Chondrocyte (in vitro differentiated cells): ENCODE results near the gene PEX7. TPM values are rescaled to one million over a fixed set of nuclear protein-coding genes. Genes with fewer than 3 reads are reported as not detected.
A peak's percentile ranks its signal among the peaks of the same experiment; 100 is the strongest.

ENCODE experiments used
- DNase-seq: peaks from one replicate; pipeline ENCODE4 v3.0.0; 2021; ENCODE audit warnings: mixed read lengths, low spot score
- H3K27ac Mint-ChIP-seq: one replicate; pipeline ENCODE4 v1.8.0; 2021; ENCODE audit warnings: mild to moderate bottlenecking, moderate library complexity, mixed read lengths; ENCODE audit not compliant: unreplicated experiment
- H3K27me3 Mint-ChIP-seq: 2 replicates; pipeline ENCODE4 v1.8.0; 2021; ENCODE audit warnings: low read depth, mixed read lengths
- H3K36me3 Mint-ChIP-seq: 2 replicates; pipeline ENCODE4 v1.8.0; 2021; ENCODE audit warnings: low read depth, mixed read lengths
- H3K4me1 Mint-ChIP-seq: 2 replicates; pipeline ENCODE4 v1.8.0; 2021; ENCODE audit warnings: low read depth, mild to moderate bottlenecking, mixed read lengths
- H3K4me3 Mint-ChIP-seq: one replicate; pipeline ENCODE4 v1.8.0; 2021; ENCODE audit warnings: mild to moderate bottlenecking, moderate library complexity, mixed read lengths; ENCODE audit not compliant: unreplicated experiment
- H3K9me3 Mint-ChIP-seq: 2 replicates; pipeline ENCODE4 v1.8.0; 2021; ENCODE audit warnings: low read depth, mixed read lengths
- CTCF ChIP-seq: fragments of 200-600 bp; sonication (generic); IDR thresholded peaks from 2 replicates; pipeline ENCODE4 v1.5.0; 2021; ENCODE audit warnings: antibody characterized with exemption, mild to moderate bottlenecking, moderate library complexity
- total RNA-seq: library from RNA; stranded (reverse); gene quantifications from 3 replicates; pipeline ENCODE4 v1.2.1, GENCODE V29; 2021

The PEX7 gene
- total RNA-seq, 1 donor from 2014 or later: 7.0 TPM

- TF ChIP-seq CTCF: no peak
- Mint-ChIP-seq H3K4me3 (no peak overlapping the region), H3K27me3 (no peaks in the 10 kb centered on the region), H3K4me1 (peaks cover 10% of the 10 kb centered on the region), H3K27ac (peak overlapping the region; percentile 85), H3K9me3 (no peaks in the 10 kb centered on the region), H3K36me3 (no peaks in the 10 kb centered on the region)
- no peak for DNase-seq
These were observed 40.2 kb upstream of the PEX7 start for GRCh38 chr6:136782021-136782770.

- Mint-ChIP-seq H3K36me3 (no peaks in the 10 kb centered on the region), H3K4me1 (peaks cover 18% of the 10 kb centered on the region), H3K9me3 (no peaks in the 10 kb centered on the region), H3K27me3 (no peaks in the 10 kb centered on the region), H3K4me3 (no peak overlapping the region), H3K27ac (no peak overlapping the region)
- DNase-seq: no peak
- TF ChIP-seq CTCF: no peak
These were observed 39.4 kb upstream of the PEX7 start for GRCh38 chr6:136783021-136783420.

GRCh38 chr6:136783495-136784270 lies 38.7 kb upstream of the PEX7 start:
- H3K9me3 Mint-ChIP-seq: no peaks in the 10 kb centered on the region
- TF ChIP-seq CTCF: no peak
- H3K27me3 Mint-ChIP-seq: no peaks in the 10 kb centered on the region
- peaks cover 25% of the 10 kb centered on the region for H3K4me1 Mint-ChIP-seq
- no peak for DNase-seq
- H3K4me3 Mint-ChIP-seq: no peak overlapping the region
- H3K36me3 Mint-ChIP-seq: no peaks in the 10 kb centered on the region
- no peak overlapping the region for H3K27ac Mint-ChIP-seq

- no peak for DNase-seq
These were observed 38.1 kb upstream of the PEX7 start for GRCh38 chr6:136784271-136784664.

More at GRCh38 chr6:136784271-136784664, 38.1 kb upstream of the PEX7 start:
- no peak for TF ChIP-seq CTCF
- H3K27ac Mint-ChIP-seq: no peak overlapping the region
- H3K27me3 Mint-ChIP-seq: no peaks in the 10 kb centered on the region
- no peaks in the 10 kb centered on the region for H3K9me3 Mint-ChIP-seq
- no peaks in the 10 kb centered on the region for H3K36me3 Mint-ChIP-seq
- peaks cover 26% of the 10 kb centered on the region for H3K4me1 Mint-ChIP-seq
- H3K4me3 Mint-ChIP-seq: no peak overlapping the region
